ENCODE measurements around the gene RPS6KA1. TPM values are rescaled to one million over a fixed set of nuclear protein-coding genes. Genes with fewer than 3 reads are reported as not detected.

RPS6KA1 gene
- total RNA-seq, 6 experiments from 2014 or later: 6.2 to 42.6 (median 20.9) TPM

DNA sequence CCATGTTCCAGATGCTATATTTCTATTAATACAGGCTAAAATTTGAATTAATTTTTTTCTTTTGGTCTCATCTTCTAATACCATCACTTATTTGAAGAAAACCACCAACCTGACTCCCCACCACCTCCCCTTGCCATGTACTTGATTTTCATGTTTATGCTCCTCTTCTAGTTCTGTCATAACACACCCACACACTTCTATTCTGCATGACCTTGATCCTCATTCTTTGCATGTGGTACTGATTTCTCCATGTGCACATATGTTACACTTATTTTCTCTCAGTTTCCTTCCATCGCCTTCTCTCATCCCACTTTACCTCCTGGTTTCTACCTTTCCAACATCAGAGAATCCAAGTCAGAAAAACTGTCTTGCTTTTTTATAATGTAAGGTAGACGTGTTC is 87.3 kb downstream of the RPS6KA1 start:
- WGBS (ENCODE audit: insufficient coverage, low coverage, low lambda C conversion rate, missing lambda C conversion rate): 91% methylated on average over 2 of the region's 2 CpGs
- Histone ChIP-seq H3K27ac (no peak overlapping the region), H3K36me3 (no peaks in the 10 kb centered on the region), H3K4me1 (peaks cover 0 to 10% (median 5%) of the 10 kb centered on the region in 4 donors), H3K9me3 (no peaks in the 10 kb centered on the region), H3K27me3 (no peaks in the 10 kb centered on the region), H3K4me3 (no peak overlapping the region)
- no peak for TF ChIP-seq POLR2A (IDR thresholded peaks at IDR 0.05)
- TF ChIP-seq, protein P1, sequence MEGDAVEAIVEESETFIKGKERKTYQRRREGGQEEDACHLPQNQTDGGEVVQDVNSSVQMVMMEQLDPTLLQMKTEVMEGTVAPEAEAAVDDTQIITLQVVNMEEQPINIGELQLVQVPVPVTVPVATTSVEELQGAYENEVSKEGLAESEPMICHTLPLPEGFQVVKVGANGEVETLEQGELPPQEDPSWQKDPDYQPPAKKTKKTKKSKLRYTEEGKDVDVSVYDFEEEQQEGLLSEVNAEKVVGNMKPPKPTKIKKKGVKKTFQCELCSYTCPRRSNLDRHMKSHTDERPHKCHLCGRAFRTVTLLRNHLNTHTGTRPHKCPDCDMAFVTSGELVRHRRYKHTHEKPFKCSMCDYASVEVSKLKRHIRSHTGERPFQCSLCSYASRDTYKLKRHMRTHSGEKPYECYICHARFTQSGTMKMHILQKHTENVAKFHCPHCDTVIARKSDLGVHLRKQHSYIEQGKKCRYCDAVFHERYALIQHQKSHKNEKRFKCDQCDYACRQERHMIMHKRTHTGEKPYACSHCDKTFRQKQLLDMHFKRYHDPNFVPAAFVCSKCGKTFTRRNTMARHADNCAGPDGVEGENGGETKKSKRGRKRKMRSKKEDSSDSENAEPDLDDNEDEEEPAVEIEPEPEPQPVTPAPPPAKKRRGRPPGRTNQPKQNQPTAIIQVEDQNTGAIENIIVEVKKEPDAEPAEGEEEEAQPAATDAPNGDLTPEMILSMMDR (IDR thresholded peaks at IDR 0.05): no peak
- DNase-seq: no peak
- ATAC-seq: no peak
- intact Hi-C loops (cut with DNase I): no loop called here

DNA sequence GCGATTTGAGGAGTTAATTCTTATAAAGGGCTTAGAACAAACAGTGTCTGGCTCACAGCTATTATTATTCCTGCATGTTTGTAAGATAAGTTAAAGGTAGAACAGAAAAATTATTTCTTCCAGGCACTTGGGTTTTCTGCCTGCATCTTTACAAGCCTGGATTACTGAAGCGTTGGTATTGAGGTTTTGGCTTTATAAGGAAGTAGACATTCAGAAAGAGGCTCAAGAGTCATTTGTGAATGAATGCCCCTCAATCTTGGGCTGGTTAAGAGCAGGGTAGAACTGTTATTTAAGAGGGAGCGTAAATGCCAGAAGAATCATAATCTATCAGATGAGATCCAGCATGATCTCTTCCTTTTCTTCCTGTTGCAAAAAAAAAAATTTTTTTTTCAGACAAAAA is 89.0 kb downstream of the RPS6KA1 start:
- intact Hi-C loops (cut with DNase I): no loop called here
- Histone ChIP-seq H3K36me3 (no peaks in the 10 kb centered on the region), H3K27ac (peak overlapping the region in 1 of 3 donors; percentile 98), H3K27me3 (no peaks in the 10 kb centered on the region), H3K4me1 (peaks cover 0 to 10% (median 5%) of the 10 kb centered on the region in 4 donors), H3K9me3 (no peaks in the 10 kb centered on the region), H3K4me3 (no peak overlapping the region)
- ATAC-seq (no peak), DNase-seq (no peak)
- WGBS (ENCODE audit: insufficient coverage, low coverage, low lambda C conversion rate, missing lambda C conversion rate): 79% methylated on average over 3 of the region's 3 CpGs
- no peak for TF ChIP-seq POLR2A (IDR thresholded peaks at IDR 0.05)
- TF ChIP-seq, protein P1 (IDR thresholded peaks at IDR 0.05): no peak

MicroRNAs within 50 kb of the gene (microRNA counts, 767-probe panel; counts per million panel counts)
- 237 counts per million for microRNA hsa-miR-1976

Small RNA genes lying within 50 kb of the gene (microRNA-seq; reads per million reads assigned to microRNA genes)
- gene MIR1976: 0.87 to 1.3 reads per million in 2 donors

Small RNA genes lying within 50 kb of the gene (small RNA-seq; reads per million reads assigned to genes)
- gene MIR1976 (0 to 0.10 reads per million in 2 experiments), gene RF00019 (0 reads per million in 2 experiments), gene RNU7-29P (0 reads per million in 2 experiments)

Other genes with a start within 250 kb of the RPS6KA1 start
- gene SH3BGRL3, start 249.7 kb upstream of the RPS6KA1 start, total RNA-seq: 10 to 100 TPM; 26.3 to 61.8 (median 34.9) TPM
- 10 to 100 TPM in 1 of 6 experiments, 1 to 10 TPM in 5; 4.3 to 11.3 (median 7.0) TPM for gene UBXN11, start 223.1 kb upstream of the RPS6KA1 start, total RNA-seq
- 10 to 100 TPM in 2 of 6 experiments, 1 to 10 TPM in 4; 2.8 to 17.6 (median 8.5) TPM for gene CD52, start 211.8 kb upstream of the RPS6KA1 start, total RNA-seq
- 1 to 10 TPM in 2 of 6 experiments, under 1 TPM in 1, not detected in 3; 0.81 to 1.9 (median 1.7) TPM for gene CRYBG2, start 175.6 kb upstream of the RPS6KA1 start, total RNA-seq
- under 1 TPM in 1 of 6 experiments, not detected in 5; 0.19 TPM for gene ZNF683, start 157.0 kb upstream of the RPS6KA1 start, total RNA-seq
- gene LIN28A, start 118.9 kb upstream of the RPS6KA1 start, total RNA-seq: under 1 TPM in 1 of 6 experiments, not detected in 5; 0.09 TPM
- 10 to 100 TPM; 20.0 to 48.6 (median 24.9) TPM for gene DHDDS, start 97.4 kb upstream of the RPS6KA1 start, total RNA-seq
- gene HMGN2, start 57.3 kb upstream of the RPS6KA1 start, total RNA-seq: 10 to 100 TPM; 64.1 to 99.6 (median 83.6) TPM
- 10 to 100 TPM; 22.2 to 36.4 (median 29.4) TPM for gene ARID1A, start 166.3 kb downstream of the RPS6KA1 start, total RNA-seq

All from right lobe of liver (tissue), 6 donors.